SK-N-SH (cell line): Measurements from ENCODE around the gene ARHGEF40. TPM values are rescaled to one million over a fixed set of nuclear protein-coding genes. Genes with fewer than 3 reads are reported as not detected.

Source experiments
- CTCF ChIA-PET: fragments of 300-600, 350-600 bp; formaldehyde crosslinking; extraction: SDS; loops from one replicate; lab custom pipeline; 2021; lab: Yijun Ruan, JAX
- POLR2A ChIA-PET: fragments of 350-600 bp; sonication (Branson Sonifier 250); formaldehyde crosslinking; extraction: SDS; loops from one replicate; lab custom pipeline; 2020; ENCODE audit warnings: antibody characterized with exemption, inconsistent platforms; lab: Yijun Ruan, JAX
- DNase-seq: peaks from one replicate; pipeline ENCODE4 v3.0.0; 2012
- H2AFZ ChIP-seq: fragments of 200-600 bp; sonication (generic); 2 replicates; pipeline ENCODE4 v1.8.1; 2016; ENCODE audit warnings: antibody characterized with exemption, mild to moderate bottlenecking, low read depth
- H3F3A ChIP-seq: fragments of 200-600 bp; sonication (generic); replicated peaks from 2 replicates; pipeline ENCODE3; 2016; ENCODE audit warnings: antibody characterized with exemption, mild to moderate bottlenecking; ENCODE audit not compliant: insufficient read depth
- H3K27ac ChIP-seq, 2 experiments: fragments of 200-500 bp in 1 of 2; fragments of 200-600 bp in 1 of 2; sonication (Bioruptor generic) in 1 of 2; sonication (generic), shearing (Covaris generic) in 1 of 2; 2 replicates each; pipeline versions ENCODE4 v1.5.1 to v1.6.1; 2014 to 2016; ENCODE audit warnings: low read depth in 2 of 2, inconsistent platforms in 1 of 2, low read length in 1 of 2, mild to moderate bottlenecking in 1 of 2, mixed read lengths in 1 of 2
- H3K27me3 ChIP-seq: fragments of 200-600 bp; sonication (generic), shearing (Covaris generic); 2 replicates; pipeline ENCODE4 v1.6.1; 2016; ENCODE audit warnings: mixed run types; ENCODE audit not compliant: insufficient read depth
- H3K36me3 ChIP-seq, 2 experiments: fragments of 200-500 bp in 1 of 2; fragments of 200-600 bp in 1 of 2; sonication (Bioruptor generic) in 1 of 2; sonication (generic) in 1 of 2; replicated peaks in 1 of 2; 2 replicates each; pipeline versions ENCODE3 to v1.5.1; 2014 to 2016; ENCODE audit warnings: low read length in 1 of 2, mild to moderate bottlenecking in 1 of 2; ENCODE audit not compliant: insufficient read depth in 2 of 2, control insufficient read depth in 1 of 2
- H3K4me1 ChIP-seq, 2 experiments: fragments of 200-500 bp in 1 of 2; fragments of 200-600 bp in 1 of 2; sonication (Bioruptor generic) in 1 of 2; sonication (generic), shearing (Covaris generic) in 1 of 2; 2 replicates each; pipeline versions ENCODE4 v1.5.1 to v1.6.1; 2014 to 2016; ENCODE audit warnings: low read depth in 1 of 2, low read length in 1 of 2, mixed run types in 1 of 2; ENCODE audit not compliant: insufficient read depth in 2 of 2, control insufficient read depth in 1 of 2
- H3K4me2 ChIP-seq: fragments of 200-600 bp; sonication (generic), shearing (Covaris generic); 2 replicates; pipeline ENCODE4 v1.6.1; 2017; ENCODE audit warnings: mixed run types
- H3K4me3 ChIP-seq, 2 experiments: fragments of 200-500 bp in 1 of 2; fragments of 200-600 bp in 1 of 2; sonication (Bioruptor generic) in 1 of 2; sonication (generic), shearing (Covaris generic) in 1 of 2; 2 replicates each; pipeline versions ENCODE4 v1.5.1 to v1.8.1; 2014 to 2016; ENCODE audit warnings: low read depth in 2 of 2, inconsistent platforms in 1 of 2, low read length in 1 of 2, mild to moderate bottlenecking in 1 of 2, mixed read lengths in 1 of 2, moderate library complexity in 1 of 2
- H3K79me2 ChIP-seq: fragments of 200-600 bp; sonication (generic); 2 replicates; pipeline ENCODE4 v1.8.1; 2017; ENCODE audit warnings: mild to moderate bottlenecking; ENCODE audit not compliant: insufficient read depth
- H3K9ac ChIP-seq: fragments of 200-600 bp; sonication (generic); 2 replicates; pipeline ENCODE4 v1.6.1; 2017; ENCODE audit warnings: mixed run types
- H3K9me2 ChIP-seq: fragments of 200-600 bp; sonication (generic); 2 replicates; pipeline ENCODE4 v1.6.1; 2017; ENCODE audit warnings: mixed run types
- H3K9me3 ChIP-seq: fragments of 200-600 bp; sonication (generic); 2 replicates; pipeline ENCODE4 v1.6.1; 2017; ENCODE audit warnings: mixed run types, mild to moderate bottlenecking, moderate library complexity
- H4K20me1 ChIP-seq: fragments of 200-600 bp; sonication (generic); 2 replicates; pipeline ENCODE4 v1.6.1; 2017; ENCODE audit warnings: mild to moderate bottlenecking, mixed run types; ENCODE audit not compliant: insufficient read depth
- CHD2 ChIP-seq: fragments of 150-350 bp; IDR thresholded peaks from 2 replicates; pipeline ENCODE4 v1.6.1; 2018; ENCODE audit warnings: low read length; ENCODE audit not compliant: partially characterized antibody
- ELF1 ChIP-seq: IDR thresholded peaks from 2 replicates; pipeline ENCODE4 v1.4.0; 2012
- EP300 ChIP-seq, 2 experiments: IDR thresholded peaks; 2 replicates each; pipeline versions ENCODE4 v1.4.0 to v1.6.1; 2012; ENCODE audit warnings: borderline replicate concordance in 1 of 2, low read depth in 1 of 2, low read length in 1 of 2
- EZH2phosphoT487 ChIP-seq: fragments of 200-600 bp; sonication (generic); IDR thresholded peaks from 2 replicates; pipeline ENCODE4 v1.6.1; 2017; ENCODE audit warnings: low read depth, mixed run types, mild to moderate bottlenecking, antibody characterized with exemption, moderate library complexity, borderline replicate concordance
- GABPA ChIP-seq: IDR thresholded peaks from 2 replicates; pipeline ENCODE4 v1.4.0; 2012; ENCODE audit warnings: low read depth, mild to moderate bottlenecking
- IRF3 ChIP-seq: fragments of 150-350 bp; IDR thresholded peaks from 2 replicates; pipeline ENCODE4 v1.6.1; 2016; ENCODE audit warnings: mild to moderate bottlenecking, low read depth, low read length
- MAX ChIP-seq: IDR thresholded peaks from 2 replicates; pipeline ENCODE4 v1.4.0; 2012; ENCODE audit warnings: low read depth
- MEF2A ChIP-seq: IDR thresholded peaks from 2 replicates; pipeline ENCODE4 v1.4.0; 2012; ENCODE audit warnings: low read depth, borderline replicate concordance
- NRF1 ChIP-seq: IDR thresholded peaks from 2 replicates; pipeline ENCODE4 v1.6.1; 2012; ENCODE audit warnings: low read depth, mild to moderate bottlenecking, low read length
- RAD21 ChIP-seq: IDR thresholded peaks from 2 replicates; pipeline ENCODE4 v1.6.1; 2012; ENCODE audit warnings: mild to moderate bottlenecking, low read length
- REST ChIP-seq: IDR thresholded peaks from 2 replicates; pipeline ENCODE4 v1.6.1; 2012; ENCODE audit warnings: mild to moderate bottlenecking, low read depth, low read length, moderate library complexity
- RFX5 ChIP-seq: IDR thresholded peaks from 2 replicates; pipeline ENCODE4 v1.6.1; 2012; ENCODE audit warnings: mild to moderate bottlenecking, improper control_type of control experiment, low read length
- SIN3A ChIP-seq: IDR thresholded peaks from 2 replicates; pipeline ENCODE4 v1.6.1; 2012; ENCODE audit warnings: low read depth, mild to moderate bottlenecking, low read length, moderate library complexity, borderline replicate concordance
- SMC3 ChIP-seq: IDR thresholded peaks from 2 replicates; pipeline ENCODE4 v1.6.1; 2012; ENCODE audit warnings: low read depth, low read length, improper control_type of control experiment
- TCF12 ChIP-seq: IDR thresholded peaks from 2 replicates; pipeline ENCODE4 v1.4.0; 2012
- TEAD4 ChIP-seq: IDR thresholded peaks from 2 replicates; pipeline ENCODE4 v1.4.0; 2012; ENCODE audit warnings: mild to moderate bottlenecking, borderline replicate concordance; ENCODE audit not compliant: insufficient read depth
- USF1 ChIP-seq: IDR thresholded peaks from 2 replicates; pipeline ENCODE4 v1.4.0; 2012; ENCODE audit warnings: low read depth, borderline replicate concordance
- ZBTB33 ChIP-seq: IDR thresholded peaks from 2 replicates; pipeline ENCODE4 v1.4.0; 2012; ENCODE audit warnings: low read depth, borderline replicate concordance
- WGBS: methylation state at CpG from one replicate; pipeline ENCODE4 v1.1.6; 2017; ENCODE audit warnings: low lambda C conversion rate; 5-methylcytosine and 5-hydroxymethylcytosine counted together
- polyA plus RNA-seq, 3 experiments: library from polyadenylated mRNA; depleted of rRNA; stranded (reverse); fragments of >200 nt; gene quantifications; 2 replicates each; pipeline ENCODE4 v1.2.3, GENCODE V29; 2012

ARHGEF40 gene
- polyA plus RNA-seq, 1 of the 3 experiments (the other 2 are of a cell fraction): 58.8 TPM

- ChIA-PET POLR2A (no interaction called here), CTCF (interaction anchor here (1.0 to 1.5 kb wide), 4 partner anchors 33 to 46 kb away, joined by 3 to 4 read pairs (median 3); no protein-coding TSS in a partner anchor)
- H3K4me3 ChIP-seq: no peak overlapping the region
- H3K27me3 ChIP-seq: no peaks in the 10 kb centered on the region
- no peaks in the 10 kb centered on the region for H3K9me3 ChIP-seq
- no peak overlapping the region for H3K27ac ChIP-seq
- no peak overlapping the region for H3K9ac ChIP-seq
- H4K20me1 ChIP-seq: no peaks in the 10 kb centered on the region
- no peak overlapping the region for H3K4me2 ChIP-seq
- TF ChIP-seq SIN3A: no peak
- TF ChIP-seq ZBTB33: no peak
- TF ChIP-seq ELF1: no peak
- TF ChIP-seq TCF12: no peak
- TF ChIP-seq CHD2: no peak
- no peak for TF ChIP-seq SMC3
- TF ChIP-seq RAD21: no peak
- no peak for TF ChIP-seq REST
- no peak for TF ChIP-seq MAX
- TF ChIP-seq TEAD4: no peak
- TF ChIP-seq GABPA: no peak
- no peak for TF ChIP-seq MEF2A
- no peak for TF ChIP-seq USF1
- no peak for TF ChIP-seq IRF3
- no peak for TF ChIP-seq RFX5
- no peak for TF ChIP-seq EZH2phosphoT487
- no peak for TF ChIP-seq NRF1
- no peak for TF ChIP-seq EP300 (IDR thresholded peaks at IDR 0.05; ENCODE audit: borderline replicate concordance in 1 of 2, low read depth in 1 of 2, low read length in 1 of 2)
- no peak for DNase-seq
- no peaks in the 10 kb centered on the region for H3K79me2 ChIP-seq
- no peaks in the 10 kb centered on the region for H3K9me2 ChIP-seq
- peaks cover 0 to 8% of the 10 kb centered on the region in 2 experiments; a peak in 3 of 4 replicates for H3K4me1 ChIP-seq
- peaks cover 3% of the 10 kb centered on the region for H3F3A ChIP-seq
- no peaks in the 10 kb centered on the region for H3K36me3 ChIP-seq
- 88% methylated on average over 4 of the region's 5 CpGs for WGBS
- H2AFZ ChIP-seq: no peak overlapping the region
These were observed 11.2 kb upstream of the ARHGEF40 start for GRCh38 chr14:21058903-21059302.
